ENCODE data around the gene WDR3. TPM values are rescaled to one million over a fixed set of nuclear protein-coding genes. Genes with fewer than 3 reads are reported as not detected.

WDR3 gene
- total RNA-seq, result 28.6 and 44.5 TPM in 2 replicates

GRCh38 chr1:117929343-117930172 is at the start of gene WDR3, which contains the start of gene GDAP2:
Gene WDR3, plus strand, starts transcription at chr1:117929739. Its CDS starts 3,581 bp downstream, at chr1:117933320.
Gene GDAP2, minus strand, starts transcription at chr1:117929621. Its CDS starts 9,264 bp downstream, at chr1:117920357.

Other genes with a start within 250 kb of the WDR3 start
- 23.0 and 24.6 TPM in 2 replicates for gene GDAP2, start 118 bp upstream of the WDR3 start, total RNA-seq